ENCODE results near the gene DDX41. TPM values are rescaled to one million over a fixed set of nuclear protein-coding genes. Genes with fewer than 3 reads are reported as not detected.

DDX41 gene
- total and polyA plus RNA-seq, 2 of the 13 experiments (the other 11 are each of a cell fraction or from before 2014, with no cell fraction given) = 62.8 to 105 TPM

DNA sequence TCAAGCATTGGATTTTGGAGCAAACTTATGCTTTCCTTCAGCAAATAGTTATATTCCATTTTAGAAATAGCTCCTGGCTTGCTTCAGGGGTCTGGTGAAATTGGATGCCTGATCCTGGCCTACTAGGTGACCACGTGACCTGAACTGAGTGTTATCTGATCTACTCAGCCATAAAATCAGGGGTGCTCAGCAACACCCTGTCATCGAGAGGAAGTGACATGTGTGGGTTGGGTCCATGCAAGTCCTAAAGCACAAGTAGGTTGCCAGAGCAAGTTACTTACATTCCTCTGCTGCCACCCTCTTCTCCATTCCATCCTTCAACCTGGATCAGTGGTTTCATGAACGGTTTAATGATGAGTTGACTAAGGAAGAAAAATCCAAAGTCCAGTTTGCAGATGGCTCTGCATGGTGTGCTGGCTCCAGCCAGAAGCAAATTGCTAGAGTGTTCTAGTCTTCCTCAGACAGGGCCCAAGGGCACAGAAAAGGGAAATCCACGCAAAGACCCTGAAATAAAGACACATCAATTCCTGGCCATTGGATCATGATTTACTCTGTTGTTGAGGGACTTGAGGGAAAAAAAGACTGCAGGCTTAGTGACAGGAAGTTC lies 40.4 kb upstream of the DDX41 start (continued):
- TF ChIP-seq, protein P1, sequence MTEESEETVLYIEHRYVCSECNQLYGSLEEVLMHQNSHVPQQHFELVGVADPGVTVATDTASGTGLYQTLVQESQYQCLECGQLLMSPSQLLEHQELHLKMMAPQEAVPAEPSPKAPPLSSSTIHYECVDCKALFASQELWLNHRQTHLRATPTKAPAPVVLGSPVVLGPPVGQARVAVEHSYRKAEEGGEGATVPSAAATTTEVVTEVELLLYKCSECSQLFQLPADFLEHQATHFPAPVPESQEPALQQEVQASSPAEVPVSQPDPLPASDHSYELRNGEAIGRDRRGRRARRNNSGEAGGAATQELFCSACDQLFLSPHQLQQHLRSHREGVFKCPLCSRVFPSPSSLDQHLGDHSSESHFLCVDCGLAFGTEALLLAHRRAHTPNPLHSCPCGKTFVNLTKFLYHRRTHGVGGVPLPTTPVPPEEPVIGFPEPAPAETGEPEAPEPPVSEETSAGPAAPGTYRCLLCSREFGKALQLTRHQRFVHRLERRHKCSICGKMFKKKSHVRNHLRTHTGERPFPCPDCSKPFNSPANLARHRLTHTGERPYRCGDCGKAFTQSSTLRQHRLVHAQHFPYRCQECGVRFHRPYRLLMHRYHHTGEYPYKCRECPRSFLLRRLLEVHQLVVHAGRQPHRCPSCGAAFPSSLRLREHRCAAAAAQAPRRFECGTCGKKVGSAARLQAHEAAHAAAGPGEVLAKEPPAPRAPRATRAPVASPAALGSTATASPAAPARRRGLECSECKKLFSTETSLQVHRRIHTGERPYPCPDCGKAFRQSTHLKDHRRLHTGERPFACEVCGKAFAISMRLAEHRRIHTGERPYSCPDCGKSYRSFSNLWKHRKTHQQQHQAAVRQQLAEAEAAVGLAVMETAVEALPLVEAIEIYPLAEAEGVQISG (CRISPR knock-in tag; IDR thresholded peaks at IDR 0.05) = 0 out of 2 replicates have a peak, but pooled peaks have one; percentile 25
- TF ChIP-seq RAD51 (IDR thresholded peaks at IDR 0.05; ENCODE audit: borderline replicate concordance) = peak; percentile 78
- TF ChIP-seq GABPA (IDR thresholded peaks at IDR 0.05; ENCODE audit: low read depth, low read length) = no peak
- peak; percentile 29; the same call in 1 of the 2 replicates for TF ChIP-seq GABPA (CRISPR knock-in tag; IDR thresholded peaks at IDR 0.05; ENCODE audit: low read depth)
- TF ChIP-seq, protein P2, sequence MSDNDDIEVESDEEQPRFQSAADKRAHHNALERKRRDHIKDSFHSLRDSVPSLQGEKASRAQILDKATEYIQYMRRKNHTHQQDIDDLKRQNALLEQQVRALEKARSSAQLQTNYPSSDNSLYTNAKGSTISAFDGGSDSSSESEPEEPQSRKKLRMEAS (IDR thresholded peaks at IDR 0.05) = peak; percentile 12; the same call in 1 of the 2 replicates
- TF ChIP-seq, protein P3, sequence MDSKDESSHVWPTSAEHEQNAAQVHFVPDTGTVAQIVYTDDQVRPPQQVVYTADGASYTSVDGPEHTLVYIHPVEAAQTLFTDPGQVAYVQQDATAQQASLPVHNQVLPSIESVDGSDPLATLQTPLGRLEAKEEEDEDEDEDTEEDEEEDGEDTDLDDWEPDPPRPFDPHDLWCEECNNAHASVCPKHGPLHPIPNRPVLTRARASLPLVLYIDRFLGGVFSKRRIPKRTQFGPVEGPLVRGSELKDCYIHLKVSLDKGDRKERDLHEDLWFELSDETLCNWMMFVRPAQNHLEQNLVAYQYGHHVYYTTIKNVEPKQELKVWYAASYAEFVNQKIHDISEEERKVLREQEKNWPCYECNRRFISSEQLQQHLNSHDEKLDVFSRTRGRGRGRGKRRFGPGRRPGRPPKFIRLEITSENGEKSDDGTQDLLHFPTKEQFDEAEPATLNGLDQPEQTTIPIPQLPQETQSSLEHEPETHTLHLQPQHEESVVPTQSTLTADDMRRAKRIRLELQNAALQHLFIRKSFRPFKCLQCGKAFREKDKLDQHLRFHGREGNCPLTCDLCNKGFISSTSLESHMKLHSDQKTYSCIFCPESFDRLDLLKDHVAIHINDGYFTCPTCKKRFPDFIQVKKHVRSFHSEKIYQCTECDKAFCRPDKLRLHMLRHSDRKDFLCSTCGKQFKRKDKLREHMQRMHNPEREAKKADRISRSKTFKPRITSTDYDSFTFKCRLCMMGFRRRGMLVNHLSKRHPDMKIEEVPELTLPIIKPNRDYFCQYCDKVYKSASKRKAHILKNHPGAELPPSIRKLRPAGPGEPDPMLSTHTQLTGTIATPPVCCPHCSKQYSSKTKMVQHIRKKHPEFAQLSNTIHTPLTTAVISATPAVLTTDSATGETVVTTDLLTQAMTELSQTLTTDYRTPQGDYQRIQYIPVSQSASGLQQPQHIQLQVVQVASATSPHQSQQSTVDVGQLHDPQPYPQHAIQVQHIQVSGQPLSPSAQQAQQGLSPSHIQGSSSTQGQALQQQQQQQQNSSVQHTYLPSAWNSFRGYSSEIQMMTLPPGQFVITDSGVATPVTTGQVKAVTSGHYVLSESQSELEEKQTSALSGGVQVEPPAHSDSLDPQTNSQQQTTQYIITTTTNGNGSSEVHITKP (CRISPR knock-in tag; IDR thresholded peaks at IDR 0.05; ENCODE audit: low read depth) = no peak
- 0 out of 2 replicates have a peak, but pooled peaks have one; percentile 9 for TF ChIP-seq MED1 (CRISPR knock-in tag; IDR thresholded peaks at IDR 0.05)
- peak; percentile 29; the same call in 1 of the 2 replicates for TF ChIP-seq ZFX (CRISPR knock-in tag; IDR thresholded peaks at IDR 0.05; ENCODE audit: low read depth)
- no peak for TF ChIP-seq KDM6A (CRISPR knock-in tag; IDR thresholded peaks at IDR 0.05; ENCODE audit: low read depth)
- TF ChIP-seq, protein P4, sequence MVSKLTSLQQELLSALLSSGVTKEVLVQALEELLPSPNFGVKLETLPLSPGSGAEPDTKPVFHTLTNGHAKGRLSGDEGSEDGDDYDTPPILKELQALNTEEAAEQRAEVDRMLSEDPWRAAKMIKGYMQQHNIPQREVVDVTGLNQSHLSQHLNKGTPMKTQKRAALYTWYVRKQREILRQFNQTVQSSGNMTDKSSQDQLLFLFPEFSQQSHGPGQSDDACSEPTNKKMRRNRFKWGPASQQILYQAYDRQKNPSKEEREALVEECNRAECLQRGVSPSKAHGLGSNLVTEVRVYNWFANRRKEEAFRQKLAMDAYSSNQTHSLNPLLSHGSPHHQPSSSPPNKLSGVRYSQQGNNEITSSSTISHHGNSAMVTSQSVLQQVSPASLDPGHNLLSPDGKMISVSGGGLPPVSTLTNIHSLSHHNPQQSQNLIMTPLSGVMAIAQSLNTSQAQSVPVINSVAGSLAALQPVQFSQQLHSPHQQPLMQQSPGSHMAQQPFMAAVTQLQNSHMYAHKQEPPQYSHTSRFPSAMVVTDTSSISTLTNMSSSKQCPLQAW (CRISPR knock-in tag; IDR thresholded peaks at IDR 0.05) = no peak
- TF ChIP-seq HOXA3 (CRISPR knock-in tag; IDR thresholded peaks at IDR 0.05) = 0 out of 2 replicates have a peak, but pooled peaks have one; percentile 5
- TF ChIP-seq SOX6 (IDR thresholded peaks at IDR 0.05) = no peak
- TF ChIP-seq SOX6 (CRISPR knock-in tag; IDR thresholded peaks at IDR 0.05) = 0 out of 2 replicates have a peak, but pooled peaks have one; percentile 13
- TF ChIP-seq MEIS2 (CRISPR knock-in tag; IDR thresholded peaks at IDR 0.05) = no peak
- peak; percentile 88 for TF ChIP-seq ZNF644 (CRISPR knock-in tag; IDR thresholded peaks at IDR 0.05; ENCODE audit: low read depth)
- TF ChIP-seq, protein P5, sequence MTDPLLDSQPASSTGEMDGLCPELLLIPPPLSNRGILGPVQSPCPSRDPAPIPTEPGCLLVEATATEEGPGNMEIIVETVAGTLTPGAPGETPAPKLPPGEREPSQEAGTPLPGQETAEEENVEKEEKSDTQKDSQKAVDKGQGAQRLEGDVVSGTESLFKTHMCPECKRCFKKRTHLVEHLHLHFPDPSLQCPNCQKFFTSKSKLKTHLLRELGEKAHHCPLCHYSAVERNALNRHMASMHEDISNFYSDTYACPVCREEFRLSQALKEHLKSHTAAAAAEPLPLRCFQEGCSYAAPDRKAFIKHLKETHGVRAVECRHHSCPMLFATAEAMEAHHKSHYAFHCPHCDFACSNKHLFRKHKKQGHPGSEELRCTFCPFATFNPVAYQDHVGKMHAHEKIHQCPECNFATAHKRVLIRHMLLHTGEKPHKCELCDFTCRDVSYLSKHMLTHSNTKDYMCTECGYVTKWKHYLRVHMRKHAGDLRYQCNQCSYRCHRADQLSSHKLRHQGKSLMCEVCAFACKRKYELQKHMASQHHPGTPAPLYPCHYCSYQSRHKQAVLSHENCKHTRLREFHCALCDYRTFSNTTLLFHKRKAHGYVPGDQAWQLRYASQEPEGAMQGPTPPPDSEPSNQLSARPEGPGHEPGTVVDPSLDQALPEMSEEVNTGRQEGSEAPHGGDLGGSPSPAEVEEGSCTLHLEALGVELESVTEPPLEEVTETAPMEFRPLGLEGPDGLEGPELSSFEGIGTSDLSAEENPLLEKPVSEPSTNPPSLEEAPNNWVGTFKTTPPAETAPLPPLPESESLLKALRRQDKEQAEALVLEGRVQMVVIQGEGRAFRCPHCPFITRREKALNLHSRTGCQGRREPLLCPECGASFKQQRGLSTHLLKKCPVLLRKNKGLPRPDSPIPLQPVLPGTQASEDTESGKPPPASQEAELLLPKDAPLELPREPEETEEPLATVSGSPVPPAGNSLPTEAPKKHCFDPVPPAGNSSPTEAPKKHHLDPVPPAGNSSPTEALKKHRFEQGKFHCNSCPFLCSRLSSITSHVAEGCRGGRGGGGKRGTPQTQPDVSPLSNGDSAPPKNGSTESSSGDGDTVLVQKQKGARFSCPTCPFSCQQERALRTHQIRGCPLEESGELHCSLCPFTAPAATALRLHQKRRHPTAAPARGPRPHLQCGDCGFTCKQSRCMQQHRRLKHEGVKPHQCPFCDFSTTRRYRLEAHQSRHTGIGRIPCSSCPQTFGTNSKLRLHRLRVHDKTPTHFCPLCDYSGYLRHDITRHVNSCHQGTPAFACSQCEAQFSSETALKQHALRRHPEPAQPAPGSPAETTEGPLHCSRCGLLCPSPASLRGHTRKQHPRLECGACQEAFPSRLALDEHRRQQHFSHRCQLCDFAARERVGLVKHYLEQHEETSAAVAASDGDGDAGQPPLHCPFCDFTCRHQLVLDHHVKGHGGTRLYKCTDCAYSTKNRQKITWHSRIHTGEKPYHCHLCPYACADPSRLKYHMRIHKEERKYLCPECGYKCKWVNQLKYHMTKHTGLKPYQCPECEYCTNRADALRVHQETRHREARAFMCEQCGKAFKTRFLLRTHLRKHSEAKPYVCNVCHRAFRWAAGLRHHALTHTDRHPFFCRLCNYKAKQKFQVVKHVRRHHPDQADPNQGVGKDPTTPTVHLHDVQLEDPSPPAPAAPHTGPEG (CRISPR knock-in tag; IDR thresholded peaks at IDR 0.05) = peak; percentile 45; the same call in 1 of the 2 replicates

All from HepG2 (cell line).